Aorta (tissue), 5 donors: ENCODE results near the gene TSPAN3. TPM values are rescaled to one million over a fixed set of nuclear protein-coding genes. Genes with fewer than 3 reads are reported as not detected.

ENCODE experiments used
- ATAC-seq: fragments of 200-7000 bp; cut with Tn5 transposase; one replicate; pipeline ENCODE4 v1.9.1; 2022; ENCODE audit warnings: moderate library complexity; ENCODE audit not compliant: low FRiP score
- DNase-seq, 2 donors: peaks; one replicate each; pipeline ENCODE4 v3.0.0-alpha.2; 2020
- H3K27ac ChIP-seq, 2 donors: one replicate each; pipeline ENCODE4 v1.5.1; 2013; ENCODE audit warnings: low read length in 2 of 2, mild to moderate bottlenecking in 2 of 2, moderate library complexity in 2 of 2, control low read depth in 1 of 2, inconsistent platforms in 1 of 2, low read depth in 1 of 2
- H3K27me3 ChIP-seq, 2 donors: one replicate each; pipeline ENCODE4 v1.6.1; 2013; ENCODE audit warnings: control low read depth in 1 of 2, low read length in 1 of 2, mild to moderate bottlenecking in 1 of 2, moderate library complexity in 1 of 2; ENCODE audit not compliant: insufficient read depth in 2 of 2, control insufficient read depth in 1 of 2
- H3K36me3 ChIP-seq, 2 donors: one replicate each; pipeline ENCODE4 v1.6.1; 2013; ENCODE audit warnings: control low read depth in 1 of 2, low read length in 1 of 2, mild to moderate bottlenecking in 1 of 2; ENCODE audit not compliant: insufficient read depth in 2 of 2, control insufficient read depth in 1 of 2
- H3K4me1 ChIP-seq, 2 donors: one replicate each; pipeline ENCODE4 v1.6.1; 2013; ENCODE audit warnings: low read length in 2 of 2, control low read depth in 1 of 2, mild to moderate bottlenecking in 1 of 2, moderate library complexity in 1 of 2; ENCODE audit not compliant: insufficient read depth in 2 of 2, control insufficient read depth in 1 of 2
- H3K4me3 ChIP-seq, 2 donors: one replicate each; pipeline ENCODE4 v1.5.1; 2013; ENCODE audit warnings: low read length in 2 of 2, control low read depth in 1 of 2, mild to moderate bottlenecking in 1 of 2
- H3K9me3 ChIP-seq: one replicate; pipeline ENCODE4 v1.6.1; 2013; ENCODE audit warnings: mild to moderate bottlenecking, low read length; ENCODE audit not compliant: control insufficient read depth
- WGBS, 2 donors: extraction: QIAGEN DNeasy Blood & Tissue Kit; methylation state at CpG; one replicate each; pipeline ENCODE4 v1.1.7; 2013; 5-methylcytosine and 5-hydroxymethylcytosine counted together
- intact Hi-C, 2 donors: fragments of 100-400 bp; cut with DNase I; formaldehyde crosslinking; loops; one replicate each; pipeline versions ENCODE4 v1.14.2 to v1.15.0; 2022
- polyA plus RNA-seq, 2 donors: library from polyadenylated mRNA; stranded (reverse); fragments of 200-250 nt; gene quantifications; one replicate each; pipeline ENCODE4 v1.2.3, GENCODE V29; 2013
- total RNA-seq, 2 donors: library from RNA; stranded (reverse); fragmentation: NEBNext Ultra II Directional; extraction: Animal tissue kit (Norgen Biotek cat#: 25700); gene quantifications; one replicate each; pipeline ENCODE4 v1.2.1, GENCODE V29; 2021
- donor health status: healthy with polysubstance abuse.
- donor health status: Bipolar disorder and iron deficiency.
- donor health status: DM: no; HTN: no; CAD: no.
- donor health status: DM: no; HTN: no; CAD: no.
- donor health status: DM: yes; HTN: yes; CAD: no.

TSPAN3 gene
- total and polyA plus RNA-seq, 4 donors = 106 to 123 (median 114) TPM

GRCh38 chr15:76991741-76992645 is 78.9 kb downstream of the TSPAN3 start:
- no peaks in the 10 kb centered on the region for H3K9me3 ChIP-seq
- H3K27me3 ChIP-seq = no peaks in the 10 kb centered on the region
- intact Hi-C loops = no loop called here
- peak; percentile 73 to 81 for DNase-seq
- WGBS, 2 donors = 93 to 98% methylated on average over 9 of the region's 9 CpGs
- no peaks in the 10 kb centered on the region for H3K36me3 ChIP-seq
- no peak overlapping the region for H3K27ac ChIP-seq
- ATAC-seq = no peak
- no peak overlapping the region for H3K4me3 ChIP-seq
- H3K4me1 ChIP-seq = no peaks in the 10 kb centered on the region

Other genes starting within 250 kb of the TSPAN3 start
- gene SCAPER, start 165.8 kb downstream of the TSPAN3 start, total RNA-seq = 10 to 100 TPM; 37.8 to 44.3 TPM
- 10 to 100 TPM; 11.9 to 13.5 TPM for gene SCAPER, start 165.8 kb downstream of the TSPAN3 start, polyA plus RNA-seq
- gene RCN2, start 139.4 kb downstream of the TSPAN3 start, total RNA-seq = 10 to 100 TPM; 41.0 to 48.9 TPM
- gene RCN2, start 139.4 kb downstream of the TSPAN3 start, polyA plus RNA-seq = 10 to 100 TPM; 62.5 to 65.0 TPM
- 10 to 100 TPM; 14.1 to 42.9 TPM for gene PSTPIP1, start 76.0 kb downstream of the TSPAN3 start, total RNA-seq
- 10 to 100 TPM; 16.5 to 30.4 TPM for gene PSTPIP1, start 76.0 kb downstream of the TSPAN3 start, polyA plus RNA-seq